GM19463 (cell line): ENCODE results near the gene GNB3.
"Not testable (repeated sequence)": the region's sequence is repeated elsewhere in the genome, so short reads cannot be mapped to it uniquely, and the experiment has no call there.

Source experiments
- ATAC-seq: cut with Tn5 transposase; IDR thresholded peaks from one replicate; pipeline ENCODE4 v1.9.1; 2021; ENCODE audit warnings: mild to moderate bottlenecking, moderate library complexity; ENCODE audit not compliant: unreplicated experiment

GNB3 gene

GRCh38 chr12:6858799-6859198 is 18.1 kb downstream of the GNB3 start:
- ATAC-seq: no peak

GRCh38 chr12:6860116-6860515 is 19.4 kb downstream of the GNB3 start:
- no peak for ATAC-seq

DNA sequence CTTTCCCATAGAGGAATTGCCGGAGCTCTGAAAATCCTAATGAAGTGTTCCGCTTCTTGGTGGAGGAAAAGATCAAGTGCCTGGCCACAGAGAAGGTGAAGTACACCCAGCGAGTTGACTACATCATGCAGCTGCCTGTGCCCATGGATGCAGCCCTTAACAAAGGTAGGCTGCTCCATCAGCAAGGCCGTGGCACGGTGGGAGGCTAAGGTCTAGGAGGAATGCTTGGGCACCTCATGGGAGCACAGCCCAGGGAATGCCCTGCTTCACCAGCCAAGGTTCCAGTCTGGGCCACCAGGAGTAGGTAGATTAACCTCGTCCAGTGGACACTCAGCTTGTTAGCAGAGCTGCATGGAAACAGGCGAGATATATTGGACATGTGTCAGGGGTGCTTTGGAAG is 20.2 kb downstream of the GNB3 start:
- ATAC-seq: no peak

DNA sequence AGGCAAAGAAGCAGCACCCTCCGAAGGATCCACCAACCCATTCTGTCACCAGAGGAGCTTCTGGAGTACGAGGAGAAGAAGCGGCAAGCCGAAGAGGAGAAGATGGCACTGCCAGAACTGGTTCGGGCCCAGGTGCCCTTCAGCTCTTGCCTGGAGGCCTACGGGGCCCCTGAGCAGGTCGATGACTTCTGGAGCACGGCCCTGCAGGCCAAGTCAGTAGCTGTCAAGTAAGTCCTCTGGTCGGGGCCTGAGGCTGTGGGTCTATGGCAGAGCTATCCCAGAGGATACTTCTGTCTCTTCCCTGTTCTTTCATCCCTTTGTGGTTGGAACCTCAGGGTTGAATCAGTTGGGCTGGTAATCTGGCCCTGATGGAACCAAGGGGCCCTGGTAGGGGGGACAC is 20.7 kb downstream of the GNB3 start:
- ATAC-seq: no peak

GRCh38 chr12:6863033-6863432 is 22.3 kb downstream of the GNB3 start:
- ATAC-seq: no peak

DNA sequence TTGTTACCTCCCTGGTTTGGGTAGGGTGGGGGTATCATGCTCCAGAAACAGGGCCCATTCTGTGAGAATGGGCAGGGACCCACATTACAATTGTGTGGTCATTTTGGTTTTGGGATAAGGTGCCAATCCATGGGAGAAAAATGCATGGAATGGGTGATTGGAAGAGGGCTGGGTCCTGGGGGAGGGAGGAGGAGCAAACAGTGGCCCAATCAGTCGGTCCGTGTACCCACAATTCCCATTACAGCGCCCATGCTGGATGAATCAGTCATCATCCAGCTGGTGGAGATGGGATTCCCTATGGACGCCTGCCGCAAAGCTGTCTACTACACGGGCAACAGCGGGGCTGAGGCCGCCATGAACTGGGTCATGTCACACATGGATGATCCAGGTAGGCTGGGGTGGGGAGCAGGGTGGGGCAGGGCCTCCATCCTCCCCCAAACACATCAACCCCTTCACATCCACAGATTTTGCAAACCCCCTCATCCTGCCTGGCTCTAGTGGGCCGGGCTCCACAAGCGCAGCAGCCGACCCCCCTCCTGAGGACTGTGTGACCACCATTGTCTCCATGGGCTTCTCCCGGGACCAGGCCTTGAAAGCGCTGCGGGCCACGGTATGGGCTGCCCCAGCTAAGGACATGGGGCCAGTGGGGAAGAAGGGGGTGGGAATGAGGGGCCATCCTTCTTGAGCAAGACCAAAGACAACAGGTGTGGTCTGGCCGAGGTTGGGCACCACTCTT is 23.0 kb downstream of the GNB3 start:
- no peak for ATAC-seq

DNA sequence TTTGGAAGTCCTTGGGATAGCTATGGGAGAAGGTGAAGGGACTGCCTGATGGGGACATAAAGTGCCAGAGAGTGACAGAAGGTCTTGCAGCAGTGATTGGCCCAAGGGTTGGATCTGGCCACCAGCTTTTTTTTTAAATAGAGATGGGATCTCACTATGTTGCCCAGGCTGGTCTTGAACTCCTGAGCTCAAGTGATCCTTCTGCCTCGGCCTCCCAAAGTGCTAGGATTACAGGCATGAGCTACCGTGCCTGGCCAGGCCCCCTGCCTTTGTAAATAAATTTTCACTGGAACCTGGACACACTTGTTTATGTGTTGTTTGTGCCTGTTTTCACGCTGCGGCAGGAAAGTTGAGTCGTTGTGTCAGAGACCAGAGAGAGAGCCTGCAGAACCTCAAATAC is 24.6 kb downstream of the GNB3 start:
- not testable (repeated sequence) for ATAC-seq

DNA sequence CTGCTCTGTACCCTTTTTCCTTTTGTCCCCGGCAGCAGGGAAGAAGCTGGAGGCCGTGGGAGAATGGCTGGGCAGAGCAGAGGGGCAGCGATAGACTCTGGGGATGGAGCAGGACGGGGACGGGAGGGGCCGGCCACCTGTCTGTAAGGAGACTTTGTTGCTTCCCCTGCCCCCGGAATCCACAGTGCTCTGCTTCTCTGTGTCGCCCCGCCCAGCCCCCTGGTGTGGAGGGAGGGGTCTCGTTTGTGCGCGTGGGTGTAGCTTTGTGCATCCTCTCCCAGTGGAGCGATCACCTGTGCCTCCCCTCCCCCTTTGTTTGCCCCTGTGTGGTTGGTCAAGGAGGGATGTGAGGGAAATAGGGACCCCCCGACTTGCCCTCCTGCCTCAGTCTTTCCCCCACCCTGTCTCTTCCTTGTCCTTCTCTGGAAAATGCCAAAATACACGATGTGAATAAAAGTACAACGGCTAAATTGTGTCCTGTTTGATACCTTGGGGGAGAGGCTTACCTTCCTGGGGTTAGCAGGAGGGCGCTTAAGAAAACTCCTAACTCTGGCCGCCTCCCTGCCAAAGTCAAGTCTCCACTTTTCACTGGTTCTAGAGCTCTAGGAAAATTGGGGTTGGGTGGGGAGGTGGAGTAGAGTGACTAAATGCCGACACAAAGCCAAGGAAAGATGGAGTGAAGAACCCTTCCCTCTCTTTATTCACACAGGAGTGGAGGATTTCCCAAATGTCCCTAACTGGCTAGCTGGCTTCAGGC is 25.6 kb downstream of the GNB3 start:
- no peak for ATAC-seq

- peak; percentile 13 for ATAC-seq
Measured at GRCh38 chr12:6866920-6867412, 26.2 kb downstream of the GNB3 start.

GRCh38 chr12:6867413-6868210 is 26.9 kb downstream of the GNB3 start, which contains the start of gene TPI1:
TPI1 (plus strand) TSS chr12:6867531; CDS start chr12:6867567, 36 bp downstream.
- peak; percentile 68 for ATAC-seq

DNA sequence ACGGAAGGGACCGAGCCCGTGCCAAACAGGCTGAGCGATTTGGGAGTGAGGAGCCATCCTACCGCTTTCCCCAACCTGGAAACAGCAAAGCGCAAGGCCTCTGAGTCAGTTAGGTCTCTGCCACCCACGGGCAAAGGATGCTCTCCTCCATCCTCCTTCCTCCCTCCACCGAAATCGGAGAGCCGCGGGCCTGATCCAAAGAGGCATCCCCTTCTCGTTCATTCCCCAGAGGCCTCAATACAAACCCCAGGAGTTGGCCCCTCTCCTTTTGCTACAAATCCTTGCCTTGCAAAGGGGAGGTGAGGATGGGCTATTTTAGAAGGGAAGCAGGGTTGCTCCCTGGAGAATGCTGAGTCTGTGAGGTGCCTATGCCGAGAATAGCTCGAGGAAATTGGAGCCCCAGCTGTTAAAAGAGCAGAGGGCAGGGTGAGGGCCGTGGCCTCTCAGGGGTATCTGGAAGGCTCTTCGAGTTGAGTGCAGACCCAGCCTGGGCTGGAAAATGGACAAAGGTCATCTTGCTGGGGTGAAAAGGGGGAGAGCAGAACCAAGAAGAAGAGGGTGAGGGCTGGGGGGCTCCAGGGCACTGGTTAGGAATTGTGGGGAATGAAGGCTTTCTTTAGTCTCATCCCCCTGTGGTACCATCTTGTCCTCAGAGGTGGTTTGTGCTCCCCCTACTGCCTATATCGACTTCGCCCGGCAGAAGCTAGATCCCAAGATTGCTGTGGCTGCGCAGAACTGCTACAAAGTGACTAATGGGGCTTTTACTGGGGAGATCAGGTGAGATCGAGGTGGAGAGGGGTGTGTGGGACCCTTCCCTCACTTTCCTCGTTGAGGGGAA is 27.7 kb downstream of the GNB3 start:
- no peak for ATAC-seq

DNA sequence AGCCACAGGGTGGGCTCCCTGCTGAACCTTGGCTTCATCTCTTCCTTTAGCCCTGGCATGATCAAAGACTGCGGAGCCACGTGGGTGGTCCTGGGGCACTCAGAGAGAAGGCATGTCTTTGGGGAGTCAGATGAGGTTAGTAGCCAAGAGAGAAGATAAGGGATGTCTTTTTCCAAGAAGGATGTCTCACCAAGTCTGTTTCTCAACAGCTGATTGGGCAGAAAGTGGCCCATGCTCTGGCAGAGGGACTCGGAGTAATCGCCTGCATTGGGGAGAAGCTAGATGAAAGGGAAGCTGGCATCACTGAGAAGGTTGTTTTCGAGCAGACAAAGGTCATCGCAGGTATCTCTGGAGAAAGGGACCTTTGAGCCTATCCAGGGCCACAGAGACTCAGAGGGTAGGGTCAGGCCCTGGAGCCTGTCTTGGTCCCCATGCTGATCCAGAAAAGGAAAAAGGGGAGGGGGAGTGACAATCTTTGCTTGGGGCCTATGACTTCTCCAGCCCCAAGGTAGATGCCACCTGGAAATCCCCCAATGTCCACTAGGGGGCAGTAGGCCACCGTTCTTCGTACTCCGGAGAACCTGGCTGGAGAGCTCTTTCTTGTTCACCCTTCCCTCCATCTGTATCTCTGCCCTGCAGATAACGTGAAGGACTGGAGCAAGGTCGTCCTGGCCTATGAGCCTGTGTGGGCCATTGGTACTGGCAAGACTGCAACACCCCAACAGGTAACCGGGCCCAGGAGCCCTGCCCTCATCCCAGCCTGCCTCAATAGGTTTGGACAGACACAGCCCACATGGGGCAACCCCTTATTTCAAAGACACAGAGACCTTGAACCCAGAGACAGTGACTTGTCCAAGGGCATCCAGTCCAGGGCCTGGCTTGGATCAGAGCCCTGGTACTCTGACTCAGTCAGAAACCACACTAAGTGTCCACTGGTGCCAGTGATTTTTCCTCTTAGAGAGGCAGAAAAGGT is 28.6 kb downstream of the GNB3 start:
- no peak for ATAC-seq

DNA sequence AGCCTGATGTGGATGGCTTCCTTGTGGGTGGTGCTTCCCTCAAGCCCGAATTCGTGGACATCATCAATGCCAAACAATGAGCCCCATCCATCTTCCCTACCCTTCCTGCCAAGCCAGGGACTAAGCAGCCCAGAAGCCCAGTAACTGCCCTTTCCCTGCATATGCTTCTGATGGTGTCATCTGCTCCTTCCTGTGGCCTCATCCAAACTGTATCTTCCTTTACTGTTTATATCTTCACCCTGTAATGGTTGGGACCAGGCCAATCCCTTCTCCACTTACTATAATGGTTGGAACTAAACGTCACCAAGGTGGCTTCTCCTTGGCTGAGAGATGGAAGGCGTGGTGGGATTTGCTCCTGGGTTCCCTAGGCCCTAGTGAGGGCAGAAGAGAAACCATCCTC is 29.6 kb downstream of the GNB3 start:
- not testable (repeated sequence) for ATAC-seq

DNA sequence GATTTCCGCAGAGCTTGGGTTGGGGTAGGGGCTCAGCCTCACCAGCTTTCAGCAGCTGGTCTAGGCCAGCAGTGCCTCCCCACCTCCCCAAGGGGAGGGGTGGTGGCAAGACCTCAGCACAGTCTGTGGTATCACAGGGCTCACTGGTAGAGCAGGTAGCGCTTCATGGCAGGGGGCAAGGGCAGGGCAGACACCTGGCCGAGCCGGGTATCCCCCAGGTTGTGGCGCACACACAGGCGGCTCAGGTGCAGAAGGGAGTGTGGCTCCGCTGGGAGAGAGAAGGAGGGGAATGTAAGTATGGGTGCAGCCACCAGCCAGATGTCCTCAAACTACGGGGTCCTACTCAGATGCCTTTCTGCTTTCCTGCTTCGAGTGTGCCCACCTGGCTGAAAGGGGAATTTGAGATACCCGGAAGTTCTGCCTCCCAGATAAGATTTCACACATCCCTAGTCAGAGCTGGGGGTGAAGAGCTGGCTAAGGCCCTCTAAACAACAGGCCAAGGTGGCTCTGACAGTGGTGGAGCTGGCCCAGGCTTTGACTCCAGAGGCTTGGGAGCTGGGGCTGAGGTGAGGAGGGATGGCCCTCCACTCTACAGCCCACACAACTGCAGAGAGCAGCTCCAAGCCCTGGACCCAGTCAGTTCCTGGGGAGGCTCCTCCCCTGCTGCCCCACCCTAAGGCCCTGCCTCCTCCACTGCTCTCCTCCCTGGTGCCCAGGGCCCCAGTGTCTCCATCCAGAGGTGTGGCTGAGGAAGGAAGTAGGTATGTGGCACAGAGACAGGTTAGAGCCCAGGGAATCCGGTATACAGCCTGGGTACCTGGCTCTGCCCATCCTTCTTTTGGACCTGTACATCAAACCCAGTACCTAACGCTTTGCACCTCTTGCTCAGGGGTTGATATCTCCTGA is 30.6 kb downstream of the GNB3 start:
- ATAC-seq: no peak

DNA sequence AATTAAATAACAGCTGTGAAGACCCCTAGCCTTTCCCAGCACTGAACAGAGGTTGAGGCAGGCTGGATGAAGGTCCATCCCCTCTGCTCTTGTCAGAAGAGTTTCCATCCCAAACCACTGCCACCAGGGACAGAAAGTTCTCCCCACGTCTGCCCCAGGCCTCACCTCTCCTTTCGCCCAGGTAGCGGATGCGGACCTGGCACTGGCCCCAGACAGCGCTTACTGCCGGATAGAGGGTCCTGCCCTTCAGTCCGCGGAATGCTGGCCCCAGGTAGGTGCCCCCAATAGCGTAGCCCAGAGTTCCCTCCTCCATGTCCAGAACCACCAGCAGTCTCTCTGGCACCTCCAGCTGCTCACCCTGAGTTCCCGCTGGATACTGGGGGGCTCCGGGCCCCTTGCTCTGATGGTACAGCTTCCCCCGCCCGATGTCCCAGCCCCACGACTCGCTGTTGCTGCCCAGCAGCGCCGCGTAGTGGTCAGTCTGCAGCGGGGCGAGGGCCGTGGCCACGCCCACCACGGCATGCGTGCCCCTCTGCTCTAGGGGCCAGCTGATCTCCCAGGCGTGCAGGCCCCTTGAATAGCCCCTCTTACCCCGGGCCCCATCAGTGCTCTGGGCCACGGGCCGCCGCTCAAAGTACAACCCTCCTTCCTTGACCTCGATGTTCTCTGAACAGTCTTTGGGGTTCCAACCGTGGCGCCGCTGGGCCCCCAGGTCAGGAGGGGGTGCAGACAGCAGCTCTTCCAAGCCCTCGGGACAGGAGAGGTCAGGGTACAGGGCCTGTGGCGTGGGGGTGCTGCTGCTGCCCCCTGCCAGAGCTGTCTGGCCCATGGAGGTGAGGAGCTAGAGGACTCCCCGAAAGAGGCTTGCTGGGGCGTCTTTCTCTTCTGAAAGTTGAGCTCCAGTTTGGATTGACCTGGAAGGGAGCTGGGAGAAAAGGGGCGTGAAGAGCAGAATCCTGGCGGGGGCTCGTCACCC is 31.6 kb downstream of the GNB3 start:
- no peak for ATAC-seq

- ATAC-seq: peak; percentile 77
Measured at GRCh38 chr12:6873094-6874014, 32.6 kb downstream of the GNB3 start, which contains the start of gene SPSB2. SPSB2 (minus strand) TSS chr12:6873303; CDS start chr12:6872901, 402 bp downstream.
